PFSK-1 (cell line): ENCODE data around the gene STAP2.

Experiments
- FOXP2 ChIP-seq: optimal IDR thresholded peaks from 2 replicates; pipeline ENCODE3; 2011; ENCODE audit warnings: borderline replicate concordance, control low read depth, inconsistent platforms; ENCODE audit not compliant: insufficient read depth; ENCODE audit errors: extremely low read length, extremely low read depth
- POLR2AphosphoS5 ChIP-seq: IDR thresholded peaks from 2 replicates; pipeline ENCODE4 v1.6.1; 2012; ENCODE audit warnings: low read depth, mild to moderate bottlenecking, control low read depth, low read length, moderate library complexity
- REST ChIP-seq, 2 experiments: IDR thresholded peaks; 2 replicates each; pipeline versions ENCODE4 v1.6.1 to v1.8.0; 2011 to 2012; ENCODE audit warnings: low read depth in 2 of 2, low read length in 2 of 2, control low read depth in 1 of 2, inconsistent platforms in 1 of 2, mild to moderate bottlenecking in 1 of 2, moderate library complexity in 1 of 2; ENCODE audit not compliant: insufficient read depth in 1 of 2
- SIN3A ChIP-seq: IDR thresholded peaks from 2 replicates; pipeline ENCODE4 v1.6.1; 2012; ENCODE audit warnings: mild to moderate bottlenecking, low read length, moderate library complexity, borderline replicate concordance; ENCODE audit not compliant: insufficient read depth
- TAF1 ChIP-seq: IDR thresholded peaks from 2 replicates; pipeline ENCODE4 v1.6.1; 2012; ENCODE audit warnings: low read length, control low read depth, borderline replicate concordance; ENCODE audit not compliant: insufficient read depth

STAP2 gene

GRCh38 chr19:4297901-4298809 is 40.5 kb downstream of the STAP2 start:
- no peak for TF ChIP-seq REST (IDR thresholded peaks at IDR 0.05; ENCODE audit: insufficient read depth in 1 of 2, low read depth in 2 of 2, low read length in 2 of 2)
- TF ChIP-seq POLR2AphosphoS5, result no peak
- no peak for TF ChIP-seq FOXP2
- TF ChIP-seq SIN3A, result no peak
- no peak for TF ChIP-seq TAF1

GRCh38 chr19:4295972-4296771 is 42.5 kb downstream of the STAP2 start:
- TF ChIP-seq SIN3A, result no peak
- no peak for TF ChIP-seq POLR2AphosphoS5
- TF ChIP-seq FOXP2, result no peak
- no peak for TF ChIP-seq REST (IDR thresholded peaks at IDR 0.05; ENCODE audit: insufficient read depth in 1 of 2, low read depth in 2 of 2, low read length in 2 of 2)
- TF ChIP-seq TAF1, result no peak

GRCh38 chr19:4294389-4294788 is 44.2 kb downstream of the STAP2 start:
- TF ChIP-seq POLR2AphosphoS5 (no peak), SIN3A (no peak), FOXP2 (no peak), REST (IDR thresholded peaks at IDR 0.05; ENCODE audit: insufficient read depth in 1 of 2, low read depth in 2 of 2, low read length in 2 of 2) (no peak), TAF1 (no peak)

GRCh38 chr19:4292515-4292914 is 46.1 kb downstream of the STAP2 start:
- TF ChIP-seq POLR2AphosphoS5 (no peak), REST (IDR thresholded peaks at IDR 0.05; ENCODE audit: insufficient read depth in 1 of 2, low read depth in 2 of 2, low read length in 2 of 2) (no peak), FOXP2 (no peak)
